ENCODE results near the gene SPAG4.

Gene SPAG4

DNA sequence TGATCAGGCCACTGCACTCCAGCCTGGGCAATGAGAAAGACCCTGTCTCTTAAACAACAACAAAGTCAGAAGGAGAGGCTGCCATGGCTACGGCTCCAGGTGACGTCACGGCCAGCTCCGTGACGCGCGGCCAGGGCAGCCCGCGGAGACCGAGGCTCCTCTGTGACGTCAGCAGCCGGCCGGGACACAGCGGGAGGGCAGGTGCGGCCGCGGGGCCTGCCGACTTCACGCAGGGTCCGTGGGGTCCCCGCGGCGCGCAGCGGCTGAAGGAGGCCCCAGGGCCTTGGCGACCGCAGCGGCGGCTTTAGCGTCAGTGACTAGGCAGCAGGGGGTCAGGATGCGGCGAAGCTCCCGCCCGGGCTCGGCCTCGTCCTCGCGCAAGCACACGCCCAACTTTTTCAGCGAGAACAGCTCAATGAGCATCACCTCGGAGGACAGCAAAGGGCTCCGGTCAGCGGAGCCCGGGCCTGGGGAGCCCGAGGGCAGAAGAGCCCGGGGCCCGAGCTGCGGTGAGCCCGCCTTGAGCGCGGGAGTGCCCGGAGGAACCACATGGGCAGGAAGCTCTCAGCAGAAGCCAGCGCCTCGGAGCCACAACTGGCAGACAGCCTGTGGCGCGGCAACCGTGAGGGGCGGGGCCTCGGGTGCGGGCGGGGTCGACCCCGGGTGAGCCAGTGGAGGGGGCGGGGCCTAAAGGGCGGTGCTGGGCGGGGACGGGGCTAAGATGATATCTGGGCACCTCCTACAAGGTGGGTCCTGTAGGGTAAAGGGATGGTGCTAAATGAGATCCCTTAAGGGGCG, at the start of gene SPAG4:
Gene SPAG4 (plus strand): TSS at position 163 of the 798 bp plus-strand sequence. CDS start 175 bp downstream, at position 338.
- peak; percentile 100 for DNase-seq

DNA sequence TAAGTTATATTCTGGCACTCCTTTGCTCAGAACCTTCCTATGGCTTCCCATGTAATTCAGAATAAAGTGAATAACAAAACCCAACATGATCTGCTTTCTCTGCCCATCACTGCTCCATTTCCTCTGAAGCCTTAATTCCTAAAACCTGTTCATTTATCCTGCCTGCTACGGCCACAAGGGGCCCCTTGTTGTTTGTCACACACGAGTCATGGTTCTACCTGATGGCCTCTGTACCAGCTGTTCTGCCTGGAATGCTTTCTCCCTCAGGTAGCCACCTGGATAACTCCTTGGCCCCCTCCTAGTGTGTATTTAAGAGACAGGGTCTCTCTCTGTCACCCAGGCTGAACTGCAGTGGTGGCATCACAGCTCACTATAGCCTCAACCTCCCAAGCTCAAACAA, 47.0 kb upstream of the SPAG4 start:
- peak; percentile 10 for DNase-seq

- DNase-seq: no peak
Observed at GRCh38 chr20:35571555-35571954, 44.1 kb upstream of the SPAG4 start.

GRCh38 chr20:35572838-35573237, 42.8 kb upstream of the SPAG4 start:
- DNase-seq: no peak

GRCh38 chr20:35575958-35576357, 39.7 kb upstream of the SPAG4 start:
- DNase-seq: no peak

DNA sequence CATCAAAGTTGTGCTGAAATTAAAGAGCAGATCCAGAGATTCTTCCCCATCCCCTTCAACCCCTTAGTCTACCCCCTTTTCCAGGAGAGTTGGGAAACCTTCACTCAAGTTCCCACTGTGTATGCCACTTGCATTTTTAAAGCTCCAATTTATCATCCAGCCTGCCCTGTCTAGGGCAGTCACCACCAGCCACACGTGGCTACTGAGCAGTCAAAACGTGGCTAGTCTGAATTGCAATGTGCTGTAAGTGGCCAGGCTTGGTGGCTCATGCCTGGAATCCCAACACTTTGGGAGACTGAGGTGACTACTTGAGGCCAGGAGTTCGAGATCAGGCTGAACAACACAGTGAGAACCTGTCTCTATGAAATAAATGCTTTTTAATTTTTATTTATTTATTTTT, 38.8 kb upstream of the SPAG4 start:
- no peak for DNase-seq

DNA sequence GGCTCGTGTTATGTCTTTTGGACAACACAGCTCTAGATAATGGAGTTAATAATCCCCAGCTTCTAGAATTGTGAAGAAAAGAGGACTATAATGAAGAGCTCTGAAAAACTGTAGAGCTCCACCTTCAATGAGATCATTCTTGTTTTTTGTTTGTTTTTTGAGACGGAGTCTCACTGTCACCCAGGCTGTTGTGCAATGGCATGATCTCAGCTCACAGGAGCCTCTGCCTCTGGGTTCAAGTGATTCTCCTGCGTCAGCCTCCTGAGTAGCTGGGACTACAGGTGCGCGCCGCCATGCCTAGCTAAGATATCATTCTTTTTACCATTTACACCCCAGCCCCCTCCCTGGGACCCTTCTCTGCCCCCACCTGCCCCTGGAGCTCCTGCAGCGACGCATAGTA, 37.2 kb upstream of the SPAG4 start:
- DNase-seq: no peak

- DNase-seq: no peak
Observed at GRCh38 chr20:35579196-35579595, 36.4 kb upstream of the SPAG4 start.

DNA sequence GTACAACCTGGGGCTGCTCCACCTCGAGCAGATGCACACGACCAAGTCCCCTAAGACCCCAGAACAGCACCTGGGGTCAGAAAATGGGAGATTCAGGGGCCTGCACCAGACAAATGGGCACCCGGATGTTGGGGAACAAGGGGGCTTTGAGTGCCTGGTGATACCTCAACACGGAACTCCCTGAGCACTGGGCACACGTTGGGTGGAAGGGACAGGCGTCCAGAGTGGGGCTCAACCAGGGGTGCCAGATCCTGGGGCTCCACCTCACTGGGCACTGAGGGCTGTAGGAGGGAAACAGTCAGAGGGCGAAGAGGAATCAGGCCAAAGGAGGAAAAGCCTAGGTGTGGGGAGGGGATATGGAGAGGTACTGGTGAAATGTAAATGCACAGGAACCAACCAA, 33.5 kb upstream of the SPAG4 start:
- DNase-seq: no peak

DNA sequence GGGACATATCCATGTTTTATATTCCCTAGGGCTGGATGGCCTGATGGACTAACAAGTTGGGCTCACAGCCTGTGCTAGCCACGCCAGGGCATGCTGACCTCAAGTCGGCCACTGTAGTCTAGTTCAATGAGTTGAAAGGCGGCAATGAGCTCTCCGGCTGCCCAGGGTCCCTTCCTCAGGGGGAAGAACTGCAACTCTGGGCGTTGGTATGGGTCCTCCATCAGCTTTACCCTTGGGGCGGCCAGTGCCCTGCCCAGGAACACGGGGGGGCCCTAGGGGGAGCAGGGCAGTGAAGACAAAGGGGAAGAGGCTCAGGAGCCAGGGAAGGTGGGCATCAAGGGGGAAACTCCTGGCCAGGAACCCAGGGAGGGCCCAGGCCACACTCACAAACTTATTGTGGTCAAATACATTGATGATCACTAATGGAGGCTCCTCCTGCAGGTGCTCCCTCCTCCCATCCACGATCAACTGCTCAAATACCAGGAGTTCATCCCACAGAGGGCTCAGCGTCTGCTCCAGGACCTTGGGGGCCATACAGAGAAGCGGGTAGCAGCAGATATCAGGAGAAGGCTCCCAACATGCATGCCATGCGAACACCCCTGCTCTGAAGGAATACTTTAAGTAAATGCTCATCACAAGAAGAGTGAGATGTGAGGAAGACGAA, 32.8 kb upstream of the SPAG4 start:
- no peak for DNase-seq

DNA sequence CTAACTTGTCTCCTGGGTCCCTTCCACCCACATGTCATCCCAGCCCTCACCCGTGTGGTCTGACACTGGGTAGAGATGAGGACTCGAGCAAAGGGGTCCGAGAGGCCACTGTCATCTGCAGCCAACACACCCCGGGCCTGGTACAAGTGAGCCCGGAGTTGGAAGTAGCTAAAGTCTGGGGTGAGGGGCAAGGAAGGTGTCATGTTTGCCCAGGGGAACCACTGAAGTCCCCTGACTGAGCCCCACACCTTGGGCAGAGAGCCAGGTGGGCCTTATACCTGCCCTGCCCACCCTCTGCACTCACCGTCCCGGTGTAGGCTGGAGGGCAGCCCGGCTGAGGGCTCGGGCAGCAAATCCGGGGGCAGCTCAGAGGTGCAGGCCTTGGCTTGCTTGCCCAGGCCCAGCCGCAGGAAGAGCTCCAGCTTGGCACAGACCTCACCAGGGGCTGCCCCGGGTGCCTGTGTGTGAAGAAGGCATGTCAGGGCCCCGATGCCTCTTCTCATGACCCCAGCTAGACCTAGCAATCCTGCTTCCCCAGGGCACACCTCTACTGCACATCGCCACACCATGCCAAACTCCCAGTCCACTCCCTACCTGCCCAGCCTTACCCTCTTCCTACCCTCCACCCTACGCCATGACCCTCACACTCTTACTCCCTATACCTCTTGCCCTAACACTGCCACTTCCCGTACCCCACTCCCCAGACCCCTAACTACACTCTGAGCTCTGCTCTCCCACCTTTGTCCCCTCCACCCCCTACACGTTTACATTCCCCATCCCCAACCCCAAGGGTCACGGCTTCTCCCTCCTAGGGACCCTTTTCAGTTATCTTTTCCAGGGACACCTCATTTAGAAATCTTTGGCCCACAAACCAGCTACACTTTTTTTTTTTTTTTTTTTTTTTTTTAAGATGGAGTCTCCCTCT, 31.7 kb upstream of the SPAG4 start:
- no peak for DNase-seq

DNA sequence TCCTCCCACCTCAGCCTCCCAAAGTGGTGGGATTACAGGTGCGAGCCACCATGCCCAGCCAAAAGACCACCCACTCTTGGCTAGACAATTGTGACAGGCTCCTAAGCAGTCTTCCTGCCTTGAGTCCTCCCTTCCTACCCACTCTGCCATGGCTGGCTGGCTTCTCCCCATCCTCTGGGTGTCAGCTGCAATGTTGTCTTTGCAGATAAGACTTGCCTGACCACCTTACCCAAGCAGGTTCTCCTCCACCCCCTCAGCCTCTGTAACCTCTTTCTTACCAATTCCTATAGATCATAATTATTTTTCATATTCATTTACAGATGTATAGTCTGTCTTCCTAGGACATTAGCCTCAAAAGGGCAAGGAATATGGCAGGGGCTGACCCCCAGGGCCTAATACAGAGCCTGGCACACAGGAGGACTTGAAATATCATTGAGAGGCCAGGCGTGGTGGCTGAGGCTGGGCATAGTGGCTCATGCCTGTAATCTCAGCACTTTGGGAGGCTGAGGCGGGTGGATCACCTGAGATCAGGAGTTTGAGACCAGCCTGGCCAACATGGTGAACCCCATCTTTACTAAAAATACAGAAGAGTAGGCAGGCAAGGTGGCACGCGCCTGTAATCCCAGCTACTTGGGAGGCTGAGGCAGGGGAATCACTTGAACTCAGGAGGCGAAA, 28.7 kb upstream of the SPAG4 start:
- no peak for DNase-seq

GRCh38 chr20:35587436-35587835, 28.2 kb upstream of the SPAG4 start:
- DNase-seq: no peak

DNA sequence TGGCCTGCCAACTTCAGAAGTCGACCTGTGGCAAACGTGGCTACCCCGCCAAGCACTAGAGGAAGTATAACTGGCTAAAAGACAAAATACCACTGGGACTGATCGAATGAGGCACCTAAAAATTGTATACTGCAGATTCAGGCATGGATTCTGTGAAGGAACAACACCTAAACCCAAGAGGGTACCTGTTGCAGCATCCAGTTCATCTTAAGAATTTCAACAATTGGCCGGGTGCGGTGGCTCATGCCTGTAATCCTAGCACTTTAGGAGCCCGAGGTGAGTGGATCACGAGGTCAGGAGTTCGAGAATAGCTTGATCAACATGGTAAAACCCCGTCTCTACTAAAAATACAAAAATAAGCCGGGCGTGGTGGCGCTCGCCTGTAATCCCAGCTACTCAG, 27.2 kb upstream of the SPAG4 start:
- DNase-seq: no peak

DNA sequence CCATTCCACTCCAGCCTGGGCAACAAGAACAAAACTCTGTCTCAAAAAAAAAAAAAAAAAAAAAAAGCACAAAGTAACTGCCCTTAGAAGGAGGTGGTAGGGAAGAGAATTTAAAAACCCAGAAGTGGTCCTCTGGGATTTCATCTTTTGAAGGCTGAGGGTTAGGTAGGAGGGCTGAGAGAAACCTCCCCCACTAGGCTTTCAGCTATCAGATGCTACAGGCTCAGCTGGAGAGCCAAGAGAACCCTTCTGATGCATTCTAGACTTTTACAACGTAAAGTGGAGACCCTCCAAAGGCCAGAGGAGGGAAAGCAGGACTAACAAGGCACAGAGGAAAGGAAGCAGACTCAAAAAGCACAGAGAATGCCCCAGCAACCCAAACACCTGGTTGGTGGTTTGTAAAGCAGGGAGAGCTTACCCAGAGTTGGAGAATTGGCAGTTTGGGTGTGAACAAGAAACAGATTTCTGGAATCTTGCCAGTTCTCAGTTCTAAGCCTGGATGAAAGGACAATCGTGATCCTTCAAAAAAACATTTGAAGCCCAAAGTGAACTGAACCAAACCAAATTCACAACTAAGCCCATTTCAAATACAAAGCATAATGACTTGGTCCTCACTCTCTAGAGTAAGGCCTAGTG, 23.2 kb upstream of the SPAG4 start:
- no peak for DNase-seq

DNA sequence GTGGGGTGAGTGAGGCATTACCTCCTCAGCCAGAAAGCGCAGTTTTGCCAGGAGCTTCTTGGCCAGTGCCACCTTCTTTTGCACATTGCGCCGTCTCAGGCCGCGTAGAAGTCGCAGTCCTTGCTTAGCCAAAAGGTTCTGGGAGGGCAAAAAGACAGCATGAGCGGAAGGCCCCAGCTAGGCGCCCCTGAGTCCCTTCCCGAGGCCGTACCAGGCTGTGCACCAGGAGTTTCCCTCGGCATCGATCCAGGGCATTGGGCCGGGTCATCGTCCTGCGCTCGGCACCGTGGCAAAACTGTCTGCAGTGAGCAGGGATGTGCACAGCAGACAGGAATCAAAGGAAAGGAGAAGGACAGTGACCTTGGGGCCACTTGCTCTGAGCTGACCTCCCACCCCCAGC, 20.2 kb upstream of the SPAG4 start:
- no peak for DNase-seq

- no peak for DNase-seq
Observed at GRCh38 chr20:35595901-35596300, 19.7 kb upstream of the SPAG4 start.

DNA sequence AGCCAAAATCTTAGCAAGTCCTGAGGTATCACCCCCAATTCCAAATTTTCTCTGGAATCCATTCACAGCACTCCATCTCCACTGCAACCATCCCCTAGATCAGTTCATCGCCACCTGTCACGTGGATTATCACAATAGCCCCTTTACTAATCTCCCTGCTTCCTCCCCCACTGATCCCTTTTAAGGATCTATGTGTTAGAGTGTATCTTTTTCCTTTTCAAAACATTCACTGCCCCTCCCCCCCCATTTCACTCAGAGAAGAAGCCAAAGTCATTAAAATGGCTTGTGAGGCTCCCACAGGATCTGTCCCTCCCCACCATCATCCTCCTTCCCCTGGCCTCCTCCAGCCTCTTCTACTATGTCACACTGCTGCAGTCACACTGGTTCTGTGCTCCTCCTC, 18.4 kb upstream of the SPAG4 start:
- DNase-seq: no peak

GRCh38 chr20:35598476-35598875, 17.2 kb upstream of the SPAG4 start:
- no peak for DNase-seq

DNA sequence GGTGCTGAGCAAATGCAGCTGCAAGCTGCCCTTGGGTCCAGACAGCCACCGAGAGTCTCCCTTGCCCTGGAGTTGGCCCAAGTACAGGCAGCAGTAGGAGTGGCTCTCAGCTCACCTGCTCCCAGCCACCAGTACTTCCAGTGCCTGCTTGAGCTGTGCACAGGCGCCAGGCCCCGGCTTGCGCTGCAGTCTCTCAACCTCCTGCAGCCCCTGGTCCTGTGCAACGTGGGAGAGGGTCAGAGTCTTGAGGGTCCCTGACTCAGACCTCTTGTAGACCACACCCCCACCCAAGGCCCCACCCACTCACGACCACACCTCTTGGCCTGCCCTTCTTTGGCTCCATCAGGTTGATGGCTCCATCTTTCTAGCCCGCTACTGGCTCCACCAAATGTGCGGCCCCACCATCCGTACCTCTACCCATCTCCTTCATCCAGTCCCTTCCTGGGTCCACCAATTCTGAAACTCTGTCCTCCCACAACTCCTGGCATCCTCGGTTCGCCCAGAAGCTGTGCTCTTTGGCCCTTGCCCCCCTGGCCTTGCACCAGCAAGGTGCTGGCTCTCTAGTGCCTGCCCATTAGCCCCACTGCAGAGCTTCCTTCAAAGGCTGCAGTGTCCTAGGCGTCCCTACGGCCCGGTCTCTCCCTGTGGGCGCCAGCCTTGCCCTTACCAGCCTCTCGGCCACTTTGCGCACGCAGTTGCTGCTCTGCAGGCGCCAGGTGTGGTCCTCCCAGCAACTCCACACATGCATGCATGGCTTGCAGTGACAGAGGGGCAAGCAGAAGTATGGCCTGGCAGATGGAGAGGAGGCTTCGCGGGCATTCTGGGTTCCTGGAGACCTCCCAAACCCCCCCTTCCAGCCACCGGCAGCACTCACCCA, 16.5 kb upstream of the SPAG4 start:
- no peak for DNase-seq

GRCh38 chr20:35599776-35600120, 15.9 kb upstream of the SPAG4 start:
- no peak for DNase-seq

Measured in CD4-positive, alpha-beta T cell treated with Interleukin-6 for 4 hours (primary cell).